Sigmoid colon (tissue), 4 donors: ENCODE data around the gene ZNF777.

Source experiments
- POLR2A ChIP-seq, 2 donors: fragments of 450-650 bp; IDR thresholded peaks; one replicate each; pipeline ENCODE4 v1.6.1; 2016; ENCODE audit warnings: antibody characterized with exemption in 2 of 2, mild to moderate bottlenecking in 2 of 2, moderate library complexity in 2 of 2
- POLR2AphosphoS5 ChIP-seq, 4 donors: sonication (generic); formaldehyde crosslinking; IDR thresholded peaks; one replicate each; pipeline ENCODE4 v1.6.1; 2017; ENCODE audit warnings: antibody characterized with exemption in 4 of 4
- TF ChIP-seq, protein P1 (sequence below), 4 experiments: fragments of 450-650 bp in 3 of 4; fragments of 200-600 bp in 1 of 4; IDR thresholded peaks; one replicate each; pipeline ENCODE4 v1.5.1; 2016 to 2019; ENCODE audit warnings: antibody characterized with exemption in 4 of 4, mild to moderate bottlenecking in 3 of 4, moderate library complexity in 2 of 4

GRCh38 chr7:149498811-149499210 lies 37.9 kb upstream of the ZNF777 start:
- TF ChIP-seq, protein P1, sequence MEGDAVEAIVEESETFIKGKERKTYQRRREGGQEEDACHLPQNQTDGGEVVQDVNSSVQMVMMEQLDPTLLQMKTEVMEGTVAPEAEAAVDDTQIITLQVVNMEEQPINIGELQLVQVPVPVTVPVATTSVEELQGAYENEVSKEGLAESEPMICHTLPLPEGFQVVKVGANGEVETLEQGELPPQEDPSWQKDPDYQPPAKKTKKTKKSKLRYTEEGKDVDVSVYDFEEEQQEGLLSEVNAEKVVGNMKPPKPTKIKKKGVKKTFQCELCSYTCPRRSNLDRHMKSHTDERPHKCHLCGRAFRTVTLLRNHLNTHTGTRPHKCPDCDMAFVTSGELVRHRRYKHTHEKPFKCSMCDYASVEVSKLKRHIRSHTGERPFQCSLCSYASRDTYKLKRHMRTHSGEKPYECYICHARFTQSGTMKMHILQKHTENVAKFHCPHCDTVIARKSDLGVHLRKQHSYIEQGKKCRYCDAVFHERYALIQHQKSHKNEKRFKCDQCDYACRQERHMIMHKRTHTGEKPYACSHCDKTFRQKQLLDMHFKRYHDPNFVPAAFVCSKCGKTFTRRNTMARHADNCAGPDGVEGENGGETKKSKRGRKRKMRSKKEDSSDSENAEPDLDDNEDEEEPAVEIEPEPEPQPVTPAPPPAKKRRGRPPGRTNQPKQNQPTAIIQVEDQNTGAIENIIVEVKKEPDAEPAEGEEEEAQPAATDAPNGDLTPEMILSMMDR (IDR thresholded peaks at IDR 0.05) = no peak
- TF ChIP-seq POLR2A (IDR thresholded peaks at IDR 0.05) (no peak), POLR2AphosphoS5 (IDR thresholded peaks at IDR 0.05) (no peak)
